Endothelial cell (in vitro differentiated cells): ENCODE measurements around the gene LDHA. TPM values are rescaled to one million over a fixed set of nuclear protein-coding genes. Genes with fewer than 3 reads are reported as not detected.

ENCODE experiments used
- DNase-seq: peaks from one replicate; pipeline ENCODE4 v3.0.0; 2021; ENCODE audit warnings: low spot score
- H3K27ac Mint-ChIP-seq: one replicate; pipeline ENCODE4 v1.8.0; 2021; ENCODE audit warnings: mixed read lengths, inconsistent platforms; ENCODE audit not compliant: unreplicated experiment
- H3K27me3 Mint-ChIP-seq: one replicate; pipeline ENCODE4 v1.8.0; 2021; ENCODE audit warnings: mild to moderate bottlenecking, moderate library complexity, mixed read lengths, inconsistent platforms; ENCODE audit not compliant: unreplicated experiment
- H3K36me3 Mint-ChIP-seq: one replicate; pipeline ENCODE4 v1.8.0; 2021; ENCODE audit warnings: mild to moderate bottlenecking, low read depth, mixed read lengths, inconsistent platforms; ENCODE audit not compliant: unreplicated experiment
- H3K4me1 Mint-ChIP-seq: one replicate; pipeline ENCODE4 v1.8.0; 2021; ENCODE audit warnings: mild to moderate bottlenecking, mixed read lengths, inconsistent platforms; ENCODE audit not compliant: unreplicated experiment
- H3K4me3 Mint-ChIP-seq: one replicate; pipeline ENCODE4 v1.8.0; 2021; ENCODE audit warnings: mild to moderate bottlenecking, mixed read lengths, inconsistent platforms; ENCODE audit not compliant: unreplicated experiment
- H3K9me3 Mint-ChIP-seq: one replicate; pipeline ENCODE4 v1.8.0; 2021; ENCODE audit warnings: mixed read lengths, inconsistent platforms; ENCODE audit not compliant: unreplicated experiment
- total RNA-seq: library from RNA; stranded (reverse); fragmentation: NEBNext Ultra II Directional; extraction: Animal tissue kit (Norgen Biotek cat#: 25700); gene quantifications from one replicate; pipeline ENCODE4 v1.2.1, GENCODE V29; 2021; ENCODE audit not compliant: unreplicated experiment
- TF ChIP-seq, protein P1 (sequence below): fragments of 200-600 bp; sonication (generic); IDR thresholded peaks from one replicate; pipeline ENCODE4 v1.5.0; 2021; ENCODE audit warnings: antibody characterized with exemption; ENCODE audit not compliant: unreplicated experiment

Gene LDHA
- total RNA-seq, 1 donor from 2014 or later: 74.0 TPM

DNA sequence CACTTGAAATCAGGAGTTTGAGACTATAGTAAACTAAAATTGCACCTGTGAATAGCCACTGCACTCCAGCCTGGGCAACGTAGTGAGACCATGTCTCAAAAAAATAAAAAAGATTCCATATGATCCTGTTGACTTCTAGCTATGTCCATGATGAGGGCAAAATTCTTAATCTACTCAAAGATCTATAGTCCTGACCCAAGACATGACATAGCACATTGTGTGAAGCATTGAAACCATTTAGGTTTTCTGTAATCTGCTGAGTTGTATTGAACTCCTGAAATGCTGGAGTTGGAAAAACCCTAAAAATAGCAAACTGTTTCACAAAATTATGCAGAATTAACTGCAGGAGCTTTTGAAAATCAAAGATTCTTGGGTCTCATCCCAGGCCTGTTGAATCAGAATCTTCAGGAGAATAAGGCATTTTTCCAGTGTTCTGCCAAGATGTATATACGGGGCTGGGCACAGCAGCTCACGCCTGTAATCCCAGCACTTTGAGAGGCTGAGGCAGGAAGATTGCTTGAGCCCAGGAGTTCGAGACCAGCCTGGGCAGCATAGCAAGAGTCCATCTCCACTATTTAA, 29.8 kb upstream of the LDHA start:
- Mint-ChIP-seq H3K9me3 (no peaks in the 10 kb centered on the region), H3K4me3 (no peak overlapping the region), H3K36me3 (peaks cover 8% of the 10 kb centered on the region), H3K4me1 (no peaks in the 10 kb centered on the region), H3K27me3 (no peaks in the 10 kb centered on the region), H3K27ac (no peak overlapping the region)
- DNase-seq: no peak
- TF ChIP-seq, protein P1, sequence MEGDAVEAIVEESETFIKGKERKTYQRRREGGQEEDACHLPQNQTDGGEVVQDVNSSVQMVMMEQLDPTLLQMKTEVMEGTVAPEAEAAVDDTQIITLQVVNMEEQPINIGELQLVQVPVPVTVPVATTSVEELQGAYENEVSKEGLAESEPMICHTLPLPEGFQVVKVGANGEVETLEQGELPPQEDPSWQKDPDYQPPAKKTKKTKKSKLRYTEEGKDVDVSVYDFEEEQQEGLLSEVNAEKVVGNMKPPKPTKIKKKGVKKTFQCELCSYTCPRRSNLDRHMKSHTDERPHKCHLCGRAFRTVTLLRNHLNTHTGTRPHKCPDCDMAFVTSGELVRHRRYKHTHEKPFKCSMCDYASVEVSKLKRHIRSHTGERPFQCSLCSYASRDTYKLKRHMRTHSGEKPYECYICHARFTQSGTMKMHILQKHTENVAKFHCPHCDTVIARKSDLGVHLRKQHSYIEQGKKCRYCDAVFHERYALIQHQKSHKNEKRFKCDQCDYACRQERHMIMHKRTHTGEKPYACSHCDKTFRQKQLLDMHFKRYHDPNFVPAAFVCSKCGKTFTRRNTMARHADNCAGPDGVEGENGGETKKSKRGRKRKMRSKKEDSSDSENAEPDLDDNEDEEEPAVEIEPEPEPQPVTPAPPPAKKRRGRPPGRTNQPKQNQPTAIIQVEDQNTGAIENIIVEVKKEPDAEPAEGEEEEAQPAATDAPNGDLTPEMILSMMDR: no peak

DNA sequence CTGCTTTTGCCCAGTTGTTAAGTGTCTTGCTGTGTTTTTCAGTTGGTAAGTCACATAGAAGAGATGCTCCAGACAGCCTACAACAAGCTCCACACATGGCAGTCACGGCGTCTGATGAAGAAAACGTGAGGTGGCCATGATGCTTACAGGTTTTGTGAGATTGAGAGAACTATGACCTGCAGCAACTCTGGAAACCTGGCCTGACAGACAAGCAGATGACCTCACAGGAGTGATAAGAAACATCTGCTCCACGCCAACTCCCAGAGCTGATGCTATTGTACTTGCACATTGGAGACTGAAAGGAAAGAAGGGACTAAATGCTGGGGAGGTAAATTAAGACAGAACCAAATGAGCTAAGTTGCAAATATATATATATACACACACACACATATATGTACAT, 28.6 kb upstream of the LDHA start:
- no peak overlapping the region for H3K27ac Mint-ChIP-seq
- no peak overlapping the region for H3K4me3 Mint-ChIP-seq
- TF ChIP-seq, protein P1: no peak
- peaks cover 8% of the 10 kb centered on the region for H3K36me3 Mint-ChIP-seq
- no peaks in the 10 kb centered on the region for H3K27me3 Mint-ChIP-seq
- no peak for DNase-seq
- no peaks in the 10 kb centered on the region for H3K4me1 Mint-ChIP-seq
- H3K9me3 Mint-ChIP-seq: no peaks in the 10 kb centered on the region

DNA sequence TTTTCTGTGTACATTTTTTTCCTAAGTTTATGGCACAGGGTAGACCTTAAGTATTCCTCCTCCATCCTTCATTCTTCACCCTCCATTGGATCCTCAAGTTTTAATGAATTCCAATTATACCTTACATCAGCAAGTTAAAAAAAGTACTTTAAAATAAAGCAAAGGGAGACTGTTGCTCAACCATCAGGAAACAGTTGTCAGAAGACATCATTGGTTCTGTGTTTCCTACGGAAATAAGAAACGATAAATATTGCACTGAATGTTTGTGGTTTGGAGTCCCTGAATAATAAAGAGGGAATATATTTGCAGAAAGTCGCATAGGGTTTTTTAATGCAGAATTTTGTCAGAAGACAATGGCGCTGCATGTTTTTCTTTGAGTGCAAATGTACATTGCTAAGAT, 28.1 kb upstream of the LDHA start:
- TF ChIP-seq, protein P1: no peak
- DNase-seq: no peak
- H3K9me3 Mint-ChIP-seq: no peaks in the 10 kb centered on the region
- H3K27me3 Mint-ChIP-seq: no peaks in the 10 kb centered on the region
- H3K4me3 Mint-ChIP-seq: no peak overlapping the region
- no peaks in the 10 kb centered on the region for H3K4me1 Mint-ChIP-seq
- H3K36me3 Mint-ChIP-seq: peaks cover 8% of the 10 kb centered on the region
- H3K27ac Mint-ChIP-seq: no peak overlapping the region

DNA sequence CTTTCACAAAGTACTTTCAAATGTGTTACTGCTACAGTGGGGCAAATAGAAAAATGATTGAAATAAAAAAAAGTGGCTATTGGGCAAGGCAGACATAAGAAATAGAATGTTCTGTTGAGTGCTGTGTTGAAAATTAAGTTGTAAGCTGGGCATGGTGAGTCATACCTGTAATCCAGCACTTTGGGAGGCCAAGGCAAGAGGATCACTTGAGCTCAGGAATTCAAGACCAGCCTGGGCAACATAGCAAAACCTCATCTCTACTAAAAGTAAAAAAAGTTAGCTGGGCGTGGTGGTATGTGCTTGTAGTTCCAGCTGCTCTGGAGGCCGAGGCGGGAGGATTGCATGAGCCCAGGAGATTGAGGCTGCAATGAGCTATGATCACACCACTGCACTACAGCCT, 26.9 kb upstream of the LDHA start:
- peaks cover 8% of the 10 kb centered on the region for H3K36me3 Mint-ChIP-seq
- no peaks in the 10 kb centered on the region for H3K4me1 Mint-ChIP-seq
- H3K27me3 Mint-ChIP-seq: no peaks in the 10 kb centered on the region
- no peak overlapping the region for H3K27ac Mint-ChIP-seq
- no peaks in the 10 kb centered on the region for H3K9me3 Mint-ChIP-seq
- TF ChIP-seq, protein P1: no peak
- no peak for DNase-seq
- no peak overlapping the region for H3K4me3 Mint-ChIP-seq

DNA sequence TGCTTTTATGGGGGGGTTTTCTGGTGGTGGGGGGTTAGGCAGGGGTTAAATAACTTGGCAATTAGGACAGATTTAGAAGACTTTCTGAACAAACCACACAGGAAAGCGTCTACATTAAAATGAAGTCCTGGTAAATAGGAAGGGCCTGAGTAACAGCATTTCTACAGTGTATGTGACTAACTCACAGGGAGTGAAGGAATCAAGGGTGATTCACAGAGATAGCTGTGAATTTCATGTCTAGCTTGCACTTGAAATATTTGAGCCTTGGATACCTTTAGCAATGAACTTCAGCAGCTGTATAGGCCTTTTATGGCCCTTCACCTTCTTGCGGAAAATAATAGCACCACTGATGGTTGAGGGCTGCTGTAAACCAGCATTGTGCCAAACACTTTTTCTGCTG, 26.1 kb upstream of the LDHA start:
- TF ChIP-seq, protein P1: no peak
- H3K4me3 Mint-ChIP-seq: no peak overlapping the region
- no peaks in the 10 kb centered on the region for H3K27me3 Mint-ChIP-seq
- no peak for DNase-seq
- no peaks in the 10 kb centered on the region for H3K4me1 Mint-ChIP-seq
- peaks cover 8% of the 10 kb centered on the region for H3K36me3 Mint-ChIP-seq
- H3K27ac Mint-ChIP-seq: no peak overlapping the region
- no peaks in the 10 kb centered on the region for H3K9me3 Mint-ChIP-seq
